Measurements from ENCODE around the gene PRKAG2. TPM values are rescaled to one million over a fixed set of nuclear protein-coding genes. Genes with fewer than 3 reads are reported as not detected.

The PRKAG2 gene
- total and polyA plus RNA-seq, 2 of the 13 experiments (the other 11 are each of a cell fraction or from before 2014, with no cell fraction given) = 0.90 to 1.3 TPM

- no peak for TF ChIP-seq DRAP1 (CRISPR knock-in tag; IDR thresholded peaks at IDR 0.05)
- no peak for TF ChIP-seq RBAK (CRISPR knock-in tag; IDR thresholded peaks at IDR 0.05)
- TF ChIP-seq HNF4G (IDR thresholded peaks at IDR 0.05; ENCODE audit: borderline replicate concordance, low read depth, low read length) = no peak
- no peak for TF ChIP-seq HNF4G (CRISPR knock-in tag; IDR thresholded peaks at IDR 0.05; ENCODE audit: borderline replicate concordance, low read depth)
- no peak for TF ChIP-seq RELA (CRISPR knock-in tag; IDR thresholded peaks at IDR 0.05)
- TF ChIP-seq ZNF572 (CRISPR knock-in tag; IDR thresholded peaks at IDR 0.05) = no peak
- TF ChIP-seq HMGXB3 (CRISPR knock-in tag; IDR thresholded peaks at IDR 0.05; ENCODE audit: borderline replicate concordance) = no peak
- TF ChIP-seq ZNF577 (CRISPR knock-in tag; IDR thresholded peaks at IDR 0.05; ENCODE audit: borderline replicate concordance, low read depth) = no peak
- no peak for TF ChIP-seq ZFY (CRISPR knock-in tag; IDR thresholded peaks at IDR 0.05)
- no peak for TF ChIP-seq SIN3A (IDR thresholded peaks at IDR 0.05; ENCODE audit: borderline replicate concordance, low read depth, low read length)
- TF ChIP-seq TEF (CRISPR knock-in tag; IDR thresholded peaks at IDR 0.05) = no peak
- no peak overlapping the region for H3K4me2 ChIP-seq (ENCODE audit: low read depth, low read length)
- POLR2A ChIA-PET = no interaction called here
- H3K9me3 ChIP-seq (ENCODE audit: low read length) = peaks cover 8% of the 10 kb centered on the region
- peaks cover 12% of the 10 kb centered on the region for H3K4me1 ChIP-seq (ENCODE audit: insufficient read depth, low read length)
- 60% methylated on average over 2 of the region's 2 CpGs for WGBS (ENCODE audit: low lambda C conversion rate)
- no peak overlapping the region for H2AFZ ChIP-seq (ENCODE audit: low read length)
- in situ Hi-C loops (cut with HindIII; ENCODE audit: extremely low pct_ligation_motif_present, low pct_unique_long_range_greater_than_20kb) (no loop called here), intact Hi-C loops (cut with micrococcal nuclease; ENCODE audit: unreplicated experiment) (no loop called here)
- BruUV-seq (replicated peaks) = no TSS peak
- H3K79me2 ChIP-seq (ENCODE audit: insufficient read depth, low read length) = no peaks in the 10 kb centered on the region
- H3K27ac ChIP-seq (ENCODE audit: extremely low read length, insufficient read depth, low read length) = no peak overlapping the region
- no peak for ATAC-seq
- no peaks in the 10 kb centered on the region for H3K36me3 ChIP-seq (replicated peaks in 1 of 2; ENCODE audit: control insufficient read depth in 1 of 2, insufficient read depth in 2 of 2, low read length in 2 of 2)
- no peak overlapping the region for H3K9ac ChIP-seq (ENCODE audit: insufficient read depth, low read depth, low read length)
- H4K20me1 ChIP-seq (ENCODE audit: insufficient read depth, low read length) = no peaks in the 10 kb centered on the region
- no peak overlapping the region for H3K4me3 ChIP-seq (replicated peaks in 1 of 3; ENCODE audit: insufficient read depth in 1 of 3, low read depth in 2 of 3, low read length in 3 of 3)
- CTCF ChIA-PET (ENCODE audit: low intra/inter-chr PET ratio, low total read pairs) = no interaction called here
- DNase-seq (ENCODE audit: low spot score) = no peak
- peaks cover 0 to 20% of the 10 kb centered on the region in 2 experiments; a peak in 2 of 5 replicates for H3K27me3 ChIP-seq (ENCODE audit: control insufficient read depth in 1 of 2, insufficient read depth in 2 of 2, low read length in 2 of 2)
- FAIRE-seq = no peak
Measured at GRCh38 chr7:151634643-151635042, 242.3 kb downstream of the PRKAG2 start.
